ENCODE measurements around the gene ID3.

The ID3 gene

DNA sequence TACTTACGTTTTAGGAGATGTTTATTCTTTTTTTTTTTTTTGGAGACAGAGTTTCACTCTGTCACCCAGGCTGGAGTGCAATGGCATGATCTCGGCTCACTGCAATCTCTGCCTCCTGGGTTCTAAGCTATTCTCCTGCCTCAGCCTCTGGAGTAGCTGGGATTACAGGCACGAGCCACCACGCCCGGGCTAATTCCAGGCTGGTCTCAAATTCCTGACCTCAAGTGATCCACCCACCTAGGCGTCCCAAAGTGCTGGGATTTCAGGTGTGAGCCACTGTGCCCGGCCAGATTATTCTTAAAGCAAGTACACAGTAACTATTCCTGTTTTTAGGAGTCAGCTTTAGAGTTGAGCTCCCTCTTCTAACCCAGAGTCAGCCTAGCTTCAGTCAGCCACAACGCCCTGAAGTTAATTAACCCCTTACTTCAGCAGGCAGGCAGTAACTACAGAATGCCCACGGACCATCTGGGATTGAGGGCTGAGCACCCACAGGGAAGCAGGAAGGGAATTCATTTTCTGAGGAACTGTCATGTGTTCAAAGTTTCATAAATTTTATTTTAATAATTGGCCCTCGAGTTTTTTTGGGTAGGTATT, 5.3 kb upstream of the ID3 start:
- DNase-seq (ENCODE audit: low read depth), result no peak

DNA sequence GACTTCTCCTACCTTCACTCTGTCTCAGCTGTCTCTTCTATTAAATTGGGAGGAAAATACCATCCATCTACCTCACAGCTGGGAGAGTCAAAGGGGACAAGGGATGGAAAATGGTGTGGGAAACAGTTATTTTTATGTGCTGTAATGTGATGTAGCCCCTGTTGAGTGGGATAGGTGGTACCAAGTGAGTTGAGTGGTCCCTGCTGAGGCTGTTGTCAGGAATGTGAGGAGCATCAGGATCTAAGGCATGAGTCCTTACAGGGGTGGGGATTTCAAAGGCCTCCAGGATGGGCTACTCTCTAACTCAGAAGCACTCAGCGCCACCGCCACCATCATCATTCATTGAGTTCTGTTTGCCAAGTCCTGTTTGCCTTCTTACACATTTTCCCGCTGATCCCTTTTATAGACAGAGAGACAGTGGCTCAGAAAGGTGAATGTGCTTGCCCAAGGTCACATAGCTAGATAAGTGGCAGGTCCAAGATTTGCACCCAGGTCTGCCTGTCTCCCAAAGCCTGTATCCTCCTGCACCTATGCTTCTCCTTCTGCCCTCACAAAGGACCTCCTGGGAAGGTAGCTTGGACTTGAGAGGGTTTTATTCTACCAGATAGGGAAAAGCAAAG, 4.6 kb upstream of the ID3 start:
- DNase-seq (ENCODE audit: low read depth), result no peak

DNA sequence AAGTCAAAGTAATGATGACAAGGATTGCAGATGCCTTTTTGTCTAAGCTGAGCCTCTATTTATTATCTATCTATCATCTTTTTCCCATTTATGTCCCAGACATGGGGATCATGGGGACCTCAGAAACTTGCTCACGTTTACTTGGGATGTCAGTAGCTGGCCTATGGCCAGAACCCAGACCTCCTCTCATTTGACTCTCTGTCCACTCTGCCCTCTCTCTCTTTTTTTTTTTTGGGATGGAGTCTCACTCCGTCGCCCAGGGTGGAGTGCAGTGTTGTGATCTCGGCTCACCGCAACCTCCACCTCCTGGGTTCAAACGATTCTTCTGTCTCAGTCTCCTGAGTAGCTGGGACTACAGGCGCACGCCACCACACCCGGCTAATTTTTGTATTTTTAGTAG, 3.7 kb upstream of the ID3 start:
- DNase-seq (ENCODE audit: low read depth), result no peak

DNA sequence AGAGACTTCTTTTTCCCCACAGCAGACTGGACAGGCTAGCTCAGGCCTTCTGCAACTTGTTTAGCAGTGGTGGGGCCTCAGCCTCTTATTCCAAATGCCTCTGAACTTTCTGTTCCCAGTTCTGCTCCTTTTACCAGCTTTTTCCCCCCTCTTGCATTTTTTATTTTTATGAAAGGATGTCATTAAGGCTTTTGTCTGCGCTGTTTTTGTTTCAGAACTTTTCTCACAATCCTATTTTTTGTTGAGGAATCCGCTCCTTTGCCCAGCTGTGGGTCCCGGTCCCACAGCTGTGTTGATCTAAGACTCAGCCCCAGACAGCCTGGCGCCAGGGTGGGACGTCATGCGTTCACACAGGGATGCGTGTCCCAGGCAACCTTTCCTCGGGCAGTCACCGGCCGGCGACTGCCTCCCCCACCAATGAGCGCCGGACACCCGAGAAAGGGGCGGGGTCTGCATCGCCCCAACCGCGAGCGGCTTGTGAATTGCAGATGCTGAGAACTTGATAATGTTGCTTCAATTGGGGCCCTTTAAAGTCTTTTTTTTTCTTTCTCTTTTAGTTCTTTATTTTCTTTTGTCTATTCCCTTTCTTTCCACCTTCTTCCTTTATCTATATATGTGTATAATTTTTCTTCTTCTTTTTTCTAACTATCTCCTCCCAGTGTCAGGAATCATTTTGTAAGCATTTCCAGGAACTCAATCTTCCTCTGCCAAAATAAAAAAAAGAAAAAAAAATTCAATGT, 3.0 kb upstream of the ID3 start:
- DNase-seq (ENCODE audit: low read depth), result no peak

DNA sequence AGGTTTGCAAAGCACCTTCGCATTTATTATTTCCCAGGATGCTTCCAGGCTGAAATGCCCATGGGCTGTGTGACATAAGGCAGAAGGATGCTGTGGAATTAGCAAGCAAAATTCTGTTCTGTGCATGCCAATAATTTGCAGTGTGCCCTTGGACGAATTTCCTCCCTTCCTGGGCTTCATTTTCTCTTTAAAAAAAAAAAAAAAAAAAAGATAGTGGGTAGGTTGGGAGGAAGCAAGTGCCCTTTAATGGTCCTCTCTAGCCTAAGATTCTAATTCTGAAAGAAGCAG, 2.5 kb upstream of the ID3 start:
- no peak for DNase-seq (ENCODE audit: low read depth)

DNA sequence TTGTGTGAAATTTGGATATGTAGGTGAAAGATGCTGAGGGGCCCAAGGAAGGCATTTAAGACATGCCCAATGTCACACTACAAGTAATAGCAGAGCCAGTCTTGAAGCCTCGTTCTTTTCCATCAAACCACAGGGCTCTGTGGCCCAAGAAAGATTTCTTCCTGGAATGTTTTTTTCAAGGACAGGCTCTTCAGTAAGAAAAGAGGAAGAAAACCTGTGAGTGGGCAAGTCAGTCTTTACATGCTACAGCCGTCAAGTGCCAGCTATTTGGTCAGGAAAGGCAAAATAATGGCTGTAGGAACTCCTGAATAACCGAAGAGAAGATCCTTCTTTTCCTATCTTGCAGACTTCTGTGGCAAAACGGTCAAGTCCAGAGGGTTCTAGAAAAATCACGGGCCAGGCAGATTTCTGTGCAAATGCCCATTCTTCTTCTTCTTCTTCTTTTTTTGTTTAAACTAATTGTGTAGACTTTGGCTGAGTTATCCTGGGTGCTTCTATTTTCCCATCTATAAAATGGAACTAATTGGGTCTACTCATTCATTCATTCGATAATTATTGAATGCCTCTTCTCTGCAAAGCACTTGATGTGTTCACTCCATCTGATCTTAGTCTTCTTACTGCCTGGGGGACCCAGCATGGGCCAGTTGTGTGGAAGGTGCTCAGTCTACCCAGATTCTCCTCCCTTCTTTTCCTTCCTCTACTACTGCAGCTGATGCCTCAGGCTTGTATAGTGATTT, 1.9 kb upstream of the ID3 start:
- DNase-seq (ENCODE audit: low read depth), result no peak

DNA sequence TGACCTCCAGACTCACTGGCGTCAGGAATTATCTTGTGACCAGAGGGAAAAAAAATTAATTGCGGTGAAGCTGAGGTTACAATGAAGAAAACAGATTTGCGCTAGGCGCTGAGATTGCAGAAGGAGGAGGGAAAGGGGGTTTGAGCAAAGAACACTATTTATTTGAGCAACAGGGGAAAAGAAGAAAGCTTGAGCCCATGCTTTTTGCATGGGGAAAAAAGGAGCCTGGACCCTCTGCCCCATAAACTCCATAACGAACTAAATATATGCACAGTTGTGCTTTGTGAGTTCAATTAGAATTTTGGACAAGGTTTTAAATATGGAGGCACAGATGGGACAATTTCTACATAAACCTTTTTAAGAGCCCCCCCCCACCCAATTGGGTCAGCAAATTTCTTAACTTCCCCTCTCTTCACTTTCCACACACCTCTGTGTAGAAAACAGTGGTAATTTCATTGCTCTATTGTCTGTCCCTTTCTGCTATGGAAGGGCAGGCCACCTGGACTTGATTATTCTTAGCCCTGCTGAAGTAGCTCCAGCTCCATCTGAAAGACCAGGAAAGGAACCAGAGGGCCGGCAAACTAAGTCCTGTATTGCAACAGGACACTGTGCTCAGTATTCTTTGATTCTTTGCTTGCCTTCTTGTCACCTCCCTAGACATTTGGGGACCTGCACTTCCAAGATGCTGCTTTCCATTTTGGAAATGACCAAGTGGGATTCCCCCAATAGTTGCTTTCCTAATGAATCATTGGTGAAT, 862 bp upstream of the ID3 start:
- no peak for DNase-seq (ENCODE audit: low read depth)

DNA sequence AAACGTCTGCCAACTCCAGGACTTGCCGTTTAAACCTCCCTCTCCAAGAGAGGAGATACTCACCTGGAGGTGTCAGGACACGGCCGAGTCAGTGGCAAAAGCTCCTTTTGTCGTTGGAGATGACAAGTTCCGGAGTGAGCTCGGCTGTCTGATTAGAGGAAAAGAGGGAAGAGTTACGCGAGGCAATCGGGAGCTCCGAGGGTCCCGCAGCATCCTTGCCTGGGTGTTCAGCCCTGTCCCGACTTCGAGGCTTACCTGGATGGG, 497 bp downstream of the ID3 start:
- DNase-seq (ENCODE audit: low read depth), result no peak

DNA sequence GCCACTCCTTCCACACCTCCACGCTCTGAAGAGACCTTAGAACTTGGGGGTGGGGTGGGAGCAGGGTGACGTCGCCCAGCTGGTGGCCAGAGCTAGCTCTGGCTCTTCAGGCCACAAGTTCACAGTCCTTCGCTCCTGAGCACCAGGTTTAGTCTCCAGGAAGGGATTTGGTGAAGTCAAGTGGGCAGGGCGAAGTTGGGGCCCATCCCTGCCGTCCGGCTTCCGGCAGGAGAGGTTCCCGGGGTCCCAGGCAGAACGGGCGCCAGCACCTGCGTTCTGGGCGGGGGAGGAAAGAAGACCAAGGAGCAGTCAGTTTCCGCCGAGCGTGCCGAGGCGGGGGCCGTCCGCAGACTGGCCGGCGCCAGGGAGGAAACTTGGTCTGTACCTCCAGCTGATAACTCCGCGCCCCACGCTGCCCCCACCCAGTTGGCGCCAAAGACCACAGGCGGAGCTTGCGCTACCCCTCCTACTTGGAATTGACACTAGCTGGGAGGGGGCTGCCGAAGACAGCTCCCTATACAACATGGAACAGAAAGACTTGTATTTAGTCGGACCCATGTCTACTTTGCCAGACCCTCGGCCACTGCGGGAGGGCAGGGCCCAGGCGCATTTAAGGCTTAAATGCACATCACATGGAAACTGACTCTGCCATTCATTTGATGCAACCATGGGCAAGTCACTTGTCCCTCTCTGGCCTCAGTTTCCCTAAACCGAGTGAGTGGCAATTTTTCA, 995 bp downstream of the ID3 start:
- no peak for DNase-seq (ENCODE audit: low read depth)

DNA sequence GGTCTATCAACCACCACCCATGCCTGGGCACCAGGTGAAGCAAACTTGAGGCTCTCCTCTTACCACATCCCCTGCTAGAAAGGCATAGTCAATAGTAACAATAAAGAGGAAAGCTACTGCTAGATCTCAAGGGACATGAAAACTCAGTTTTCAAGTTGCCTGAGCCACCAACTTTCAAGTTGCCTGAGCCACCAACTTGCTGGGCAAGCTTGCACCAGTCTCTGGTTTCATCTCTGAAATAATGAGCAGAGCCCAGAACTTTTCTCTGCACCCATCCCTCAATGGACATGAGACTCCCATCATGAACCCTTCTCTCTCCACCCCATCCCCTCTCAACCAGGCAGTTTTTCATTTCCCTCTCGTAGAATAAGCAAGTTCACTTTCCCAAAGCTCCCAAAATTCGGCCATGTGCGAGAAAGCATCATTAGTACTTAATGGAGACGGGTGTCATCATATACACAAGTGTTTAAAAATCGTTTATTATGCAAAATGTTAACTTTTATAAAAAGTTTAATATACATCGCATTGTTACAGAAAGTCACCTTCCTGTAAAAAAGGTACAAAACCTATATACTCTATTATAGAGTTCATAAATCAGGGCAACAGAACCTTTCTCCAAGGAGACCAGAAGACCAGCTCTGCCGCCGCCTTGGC, 1.7 kb downstream of the ID3 start:
- no peak for DNase-seq (ENCODE audit: low read depth)

DNA sequence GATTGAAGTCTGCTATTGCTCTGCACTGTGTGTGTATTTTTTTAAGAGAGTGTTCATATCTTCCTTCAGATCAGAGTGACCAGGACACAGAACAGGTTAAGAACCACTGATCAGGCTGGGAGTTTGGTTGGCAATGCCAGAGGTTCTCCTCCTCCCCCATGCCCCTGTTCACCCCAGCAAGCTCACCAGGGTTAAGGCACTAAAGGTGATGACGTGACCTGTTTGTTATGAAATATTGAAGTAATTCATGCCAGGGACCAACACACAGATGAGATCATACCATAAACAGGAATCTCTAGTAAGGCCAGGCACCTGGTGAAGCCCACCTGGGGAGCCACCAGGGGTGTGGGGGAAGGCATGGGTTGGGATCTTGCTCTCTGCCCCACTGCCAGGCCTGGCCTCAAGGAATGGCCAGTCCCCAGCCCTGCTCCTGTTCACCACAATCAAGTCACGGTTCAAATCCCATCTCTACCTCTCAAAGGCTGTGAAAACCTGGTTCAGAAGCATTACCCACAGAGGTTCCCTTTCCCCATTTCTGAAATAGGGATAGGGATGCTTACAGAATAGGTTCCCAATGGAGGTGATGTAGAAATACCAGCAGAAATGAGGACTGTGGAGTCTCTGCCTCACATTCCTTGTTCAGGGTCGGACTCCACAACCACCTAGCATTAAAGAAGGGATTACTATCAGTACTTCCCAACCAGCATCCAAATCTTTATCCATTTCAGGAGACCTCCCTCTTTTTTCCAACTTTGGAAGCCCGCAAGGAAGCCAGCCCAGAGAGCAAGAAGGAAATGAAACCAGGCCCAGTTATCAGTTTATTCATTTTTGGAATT, 2.4 kb downstream of the ID3 start:
- no peak for DNase-seq (ENCODE audit: low read depth)

DNA sequence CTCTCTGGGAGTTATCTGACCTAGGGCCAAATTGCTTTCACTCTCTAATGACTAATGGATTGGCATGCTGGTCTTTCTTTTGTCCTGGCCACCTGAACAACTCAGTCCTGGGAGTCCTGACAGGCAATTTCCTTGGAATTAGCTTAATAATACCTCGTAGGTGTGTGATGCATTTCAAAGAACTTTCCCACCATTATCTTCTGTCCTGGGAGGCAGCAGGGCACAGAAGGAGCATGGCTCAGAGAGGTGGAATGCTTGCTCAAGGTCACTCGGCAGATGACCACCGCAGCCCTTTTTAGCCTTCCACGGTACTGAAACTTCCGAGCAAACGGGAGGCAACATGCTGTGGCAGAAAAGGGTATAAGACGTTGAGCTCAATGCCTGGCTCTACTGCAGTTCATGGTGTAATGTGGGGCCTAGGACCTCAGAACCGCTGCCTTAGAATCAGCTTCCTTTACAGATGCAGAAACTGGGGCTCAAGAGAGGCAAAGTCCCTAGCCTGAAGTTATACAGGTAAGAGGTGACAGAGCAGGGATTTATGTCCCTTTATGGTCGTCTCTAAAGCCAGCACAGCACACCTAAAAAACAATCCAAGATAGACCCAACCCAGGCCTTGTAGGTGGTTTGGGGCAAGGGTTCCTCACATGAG, 3.2 kb downstream of the ID3 start:
- DNase-seq (ENCODE audit: low read depth), result no peak

DNA sequence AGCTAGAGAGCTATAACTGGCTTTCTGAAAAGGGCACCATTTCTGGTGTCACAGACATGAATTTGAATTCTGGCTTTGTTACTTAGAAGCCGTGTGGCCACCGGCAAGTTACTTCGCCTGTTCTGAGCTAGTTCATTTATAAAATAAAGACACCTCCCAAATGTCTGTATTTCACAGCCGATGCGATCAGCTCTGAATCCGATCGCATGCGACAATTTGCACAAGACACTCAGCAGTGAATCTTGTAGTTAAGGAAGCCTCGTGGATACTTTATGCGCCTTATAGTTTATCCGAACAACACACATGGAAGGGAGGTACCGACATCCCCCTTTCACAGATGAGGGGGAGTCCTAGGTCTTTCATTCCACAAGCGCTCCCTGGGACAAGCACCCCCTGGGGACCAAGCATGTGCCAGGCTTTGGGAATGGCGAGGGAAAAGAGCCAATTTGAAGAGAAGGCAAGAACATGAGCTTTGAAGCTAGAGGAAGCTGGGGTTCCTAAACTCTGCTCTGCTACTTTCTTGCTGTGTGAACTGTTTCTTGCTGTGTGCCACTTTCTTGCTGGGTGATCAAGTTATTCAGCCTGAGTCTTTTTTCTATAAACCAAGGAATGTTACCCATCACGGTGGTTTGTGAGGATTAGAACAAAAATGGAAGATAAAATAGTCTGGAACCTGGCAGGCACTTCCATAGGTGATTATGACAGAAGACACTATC, 3.9 kb downstream of the ID3 start:
- no peak for DNase-seq (ENCODE audit: low read depth)

DNA sequence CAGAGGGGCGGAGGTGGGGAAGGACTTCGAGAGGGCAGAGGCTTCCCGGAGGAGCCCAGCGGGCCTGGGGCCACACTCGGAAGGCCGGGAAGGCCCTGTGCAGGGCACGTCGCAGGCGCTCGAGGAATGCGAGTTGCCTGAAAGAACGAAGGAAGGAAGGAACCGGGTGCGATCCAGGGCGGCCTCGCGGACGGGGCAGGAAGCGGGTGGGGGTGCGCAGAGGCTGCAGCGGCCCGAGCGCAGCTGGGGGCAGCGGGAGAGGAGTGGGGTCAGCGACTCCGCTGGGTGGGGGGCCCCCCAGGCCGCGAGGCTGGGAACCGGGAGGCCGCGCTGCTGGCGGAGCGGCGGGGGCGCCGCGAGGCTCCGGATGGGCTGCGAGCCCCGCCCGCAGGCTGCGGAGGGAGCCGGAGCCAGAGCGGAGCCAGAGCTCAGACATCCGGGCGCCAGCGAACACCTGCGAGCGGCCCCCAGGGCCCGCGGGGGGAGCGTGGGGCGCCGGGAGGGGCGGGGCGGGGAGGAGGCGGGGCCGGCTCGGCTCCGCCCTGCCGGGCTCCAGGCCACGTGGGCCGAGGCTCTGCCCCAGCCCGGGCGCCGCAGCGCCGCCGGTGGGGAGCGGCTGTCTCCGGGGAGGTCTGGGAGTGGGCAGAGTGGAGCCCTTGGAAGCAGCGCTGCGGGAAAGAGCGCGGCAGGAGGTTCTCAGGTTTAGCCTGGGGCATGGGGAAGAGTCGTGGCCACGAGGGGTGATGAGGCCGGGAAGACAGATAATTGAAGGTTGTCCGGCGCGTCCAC, 4.6 kb downstream of the ID3 start:
- DNase-seq (ENCODE audit: low read depth), result peak; percentile 62

DNA sequence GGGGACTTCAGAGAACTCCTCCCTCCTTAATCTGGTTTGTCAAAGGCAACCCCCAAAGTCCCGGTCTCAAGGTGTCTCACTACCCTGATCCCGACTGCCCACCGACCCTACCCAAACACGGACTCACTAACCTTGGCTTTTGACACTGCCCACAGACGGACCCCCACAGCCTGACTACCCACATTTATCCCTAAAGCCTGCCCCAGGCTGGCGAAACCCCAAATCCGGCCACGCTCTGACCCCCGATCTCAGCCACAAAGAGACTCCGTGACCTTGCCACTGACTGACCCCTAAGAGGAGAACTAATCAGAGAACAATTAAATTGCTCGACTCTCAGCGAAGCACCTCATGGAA, 5.2 kb downstream of the ID3 start:
- no peak for DNase-seq (ENCODE audit: low read depth)

DNA sequence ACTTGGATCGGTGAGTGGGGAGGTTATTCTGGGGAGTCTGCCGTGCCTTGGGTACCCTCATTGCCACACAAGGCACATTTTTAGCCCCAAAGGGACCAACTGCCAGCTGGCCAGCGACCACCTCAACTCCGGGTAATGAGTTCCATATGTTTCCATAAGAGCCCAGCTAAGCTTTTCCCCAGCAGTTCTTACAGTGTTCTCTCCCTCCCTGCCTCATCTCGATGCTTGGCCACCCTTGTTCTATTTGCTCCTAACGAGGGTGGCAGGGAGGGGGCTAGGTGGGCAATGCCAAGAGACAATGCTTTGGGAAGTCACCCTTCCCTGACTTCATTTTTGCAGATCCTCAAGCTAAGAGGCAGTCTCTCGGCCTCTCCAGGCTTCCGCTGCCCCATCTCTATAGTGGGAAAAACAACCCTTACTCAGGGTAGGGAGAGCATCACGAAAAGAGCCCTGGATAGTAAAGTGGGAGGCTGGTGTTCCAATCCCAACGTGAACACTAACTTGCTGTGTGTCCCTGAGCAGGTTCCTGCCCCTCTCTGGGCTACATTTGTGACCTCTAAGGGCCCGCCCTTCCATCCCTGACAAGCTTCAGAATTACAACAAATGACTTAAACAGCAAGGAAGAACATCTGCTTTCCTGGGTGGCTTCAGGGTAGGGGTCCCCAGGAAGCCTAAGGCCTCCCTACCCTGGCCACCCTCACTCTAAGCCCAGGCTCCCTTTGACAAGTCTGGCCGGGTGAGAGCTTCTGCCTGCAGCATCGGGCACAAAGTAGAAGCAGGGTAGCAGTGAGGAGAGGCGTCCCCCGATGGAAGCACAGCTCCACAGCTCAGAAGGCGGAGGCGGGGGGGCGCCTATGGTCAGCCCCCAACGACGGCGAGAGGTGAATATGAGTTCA, 5.8 kb downstream of the ID3 start:
- no peak for DNase-seq (ENCODE audit: low read depth)

DNA sequence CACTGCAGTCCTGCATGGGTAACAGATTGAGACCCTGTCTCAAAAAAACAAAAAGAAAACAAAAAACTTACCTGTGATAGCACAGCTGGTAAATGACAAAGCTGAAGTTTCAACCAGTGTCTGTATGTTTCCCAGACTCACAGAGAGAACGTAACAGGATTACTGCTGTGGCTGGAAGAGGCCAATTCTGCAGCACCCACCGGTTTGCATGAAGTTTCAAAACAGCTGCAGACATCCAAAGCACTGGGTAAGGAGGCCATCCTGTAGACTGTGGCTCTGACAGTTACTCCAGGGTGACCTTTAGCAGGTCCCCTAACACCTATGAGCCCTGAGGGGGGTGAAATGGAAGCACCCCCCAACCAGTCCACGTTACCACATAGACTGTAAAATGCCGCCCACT, 7.5 kb downstream of the ID3 start:
- no peak for DNase-seq (ENCODE audit: low read depth)

DNA sequence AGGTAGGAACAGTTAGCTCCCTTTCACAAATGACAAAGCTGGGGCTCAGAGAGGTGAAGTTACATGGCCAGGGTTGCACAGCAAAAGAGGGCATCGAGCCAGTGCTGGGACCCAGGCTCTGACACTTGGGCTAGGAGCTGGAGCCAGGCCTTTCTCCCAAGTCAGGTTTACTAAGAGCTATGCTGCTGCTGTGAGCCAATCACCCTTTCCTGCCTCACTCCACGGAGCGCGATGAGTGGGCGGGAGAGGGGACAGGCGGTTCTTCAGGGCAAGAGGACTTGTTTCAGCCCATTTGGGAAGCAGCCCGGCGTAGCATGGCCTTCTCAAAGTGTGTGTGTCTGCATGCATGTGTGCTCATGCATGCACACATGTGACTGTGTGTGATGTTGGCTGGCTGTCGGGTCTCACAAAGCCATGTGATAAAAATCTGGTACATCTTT, 10.6 kb downstream of the ID3 start:
- DNase-seq (ENCODE audit: low read depth), result no peak
